Lung (tissue), 12 donors: ENCODE measurements around the gene SLC7A6. TPM values are rescaled to one million over a fixed set of nuclear protein-coding genes. Genes with fewer than 3 reads are reported as not detected.

Experiments
- ATAC-seq: fragments of 200-7000 bp; cut with Tn5 transposase; one replicate; pipeline ENCODE4 v1.9.1; 2020; ENCODE audit warnings: moderate number of reproducible peaks; ENCODE audit not compliant: insufficient read depth, low FRiP score
- DNase-seq, 3 donors: peaks; one replicate each; pipeline ENCODE4 v3.0.0-alpha.2; 2013 to 2017
- H3K27ac ChIP-seq, 2 donors: one replicate each; pipeline ENCODE4 v1.5.1; 2013; ENCODE audit warnings: mild to moderate bottlenecking in 2 of 2, moderate library complexity in 2 of 2, control low read depth in 1 of 2, inconsistent platforms in 1 of 2, low read depth in 1 of 2, low read length in 1 of 2
- H3K27me3 ChIP-seq, 3 donors: one replicate each; pipeline ENCODE4 v1.5.1; 2013; ENCODE audit warnings: low read length in 2 of 3; ENCODE audit not compliant: control insufficient read depth in 3 of 3, insufficient read depth in 3 of 3
- H3K36me3 ChIP-seq, 4 donors: one replicate each; pipeline ENCODE4 v1.5.1; 2013; ENCODE audit warnings: low read length in 4 of 4, mild to moderate bottlenecking in 1 of 4, moderate library complexity in 1 of 4; ENCODE audit not compliant: control insufficient read depth in 4 of 4, insufficient read depth in 4 of 4
- H3K4me1 ChIP-seq, 5 donors: one replicate each; pipeline ENCODE4 v1.5.1; 2013; ENCODE audit warnings: low read length in 5 of 5, mild to moderate bottlenecking in 2 of 5, moderate library complexity in 1 of 5; ENCODE audit not compliant: control insufficient read depth in 5 of 5, insufficient read depth in 5 of 5
- H3K4me3 ChIP-seq: one replicate; pipeline ENCODE4 v1.5.1; 2013; ENCODE audit warnings: mild to moderate bottlenecking, control low read depth, moderate library complexity
- H3K9ac ChIP-seq, 2 donors: one replicate each; pipeline ENCODE4 v1.5.1; 2013; ENCODE audit warnings: low read length in 2 of 2, control low read depth in 1 of 2; ENCODE audit not compliant: insufficient read depth in 1 of 2
- H3K9me3 ChIP-seq, 4 donors: one replicate each; pipeline ENCODE4 v1.5.1; 2013; ENCODE audit warnings: low read length in 3 of 4, mild to moderate bottlenecking in 1 of 4, moderate library complexity in 1 of 4; ENCODE audit not compliant: control insufficient read depth in 4 of 4, insufficient read depth in 3 of 4
- CTCF ChIP-seq: IDR thresholded peaks from 2 replicates; pipeline ENCODE4 v1.5.1; 2012; ENCODE audit warnings: mild to moderate bottlenecking; ENCODE audit errors: control extremely low read depth, extremely low read depth
- WGBS, 2 donors: extraction: QIAGEN DNeasy Blood & Tissue Kit; methylation state at CpG; one replicate each; pipeline ENCODE4 v1.1.7; 2013; 5-methylcytosine and 5-hydroxymethylcytosine counted together
- polyA plus RNA-seq, 2 donors: library from polyadenylated mRNA; stranded (reverse); fragments of 200-250 nt; gene quantifications; one replicate each; pipeline ENCODE4 v1.2.1, GENCODE V29; 2013
- total RNA-seq, 2 donors: library from RNA; depleted of rRNA in 1 of 2; stranded (reverse); fragments of >200 nt in 1 of 2; gene quantifications; one replicate each; pipeline ENCODE4 v1.2.1, GENCODE V29; 2014 to 2021
- donor health status: control.
- donor health status: control.
- donor health status: Bipolar disorder and iron deficiency.
- donor health status: healthy.
- donor health status: DM: yes; HTN: yes; CAD: no.

SLC7A6 gene
- total and polyA plus RNA-seq, 4 donors: 8.9 to 36.2 (median 20.0) TPM

- H3K27ac ChIP-seq: peak overlapping the region; percentile 45 to 77
- H3K4me1 ChIP-seq: peaks cover 0 to 8% (median 0%) of the 10 kb centered on the region in 5 donors
- no peak for TF ChIP-seq CTCF
- H3K9me3 ChIP-seq: peaks cover 0 to 3% (median 0%) of the 10 kb centered on the region in 4 donors
- H3K4me3 ChIP-seq: no peak overlapping the region
- ATAC-seq: no peak
- H3K36me3 ChIP-seq: peaks cover 0 to 14% (median 5%) of the 10 kb centered on the region in 4 donors
- no peak overlapping the region for H3K9ac ChIP-seq
- DNase-seq: peak in 2 of 3 donors; percentile 11 to 49
- H3K27me3 ChIP-seq: no peaks in the 10 kb centered on the region
- WGBS, 2 donors: 68 to 69% methylated on average over 3 of the region's 3 CpGs
Observed at GRCh38 chr16:68276223-68276622, 11.9 kb downstream of the SLC7A6 start.

- H3K9me3 ChIP-seq: no peaks in the 10 kb centered on the region
- no peak for TF ChIP-seq CTCF
- H3K4me3 ChIP-seq: no peak overlapping the region
- H3K4me1 ChIP-seq: peaks cover 0 to 7% (median 3%) of the 10 kb centered on the region in 5 donors
- DNase-seq (no peak), ATAC-seq (no peak)
- H3K27me3 ChIP-seq: no peaks in the 10 kb centered on the region
- peaks cover 0 to 13% (median 3%) of the 10 kb centered on the region in 4 donors for H3K36me3 ChIP-seq
- WGBS, 2 donors: 83 to 87% methylated on average over 13 of the region's 13 CpGs
- no peak overlapping the region for H3K9ac ChIP-seq
- H3K27ac ChIP-seq: no peak overlapping the region
Observed at GRCh38 chr16:68279726-68280558, 15.6 kb downstream of the SLC7A6 start.

GRCh38 chr16:68281368-68282063, 17.2 kb downstream of the SLC7A6 start:
- Histone ChIP-seq H3K36me3 (peaks cover 0 to 11% (median 3%) of the 10 kb centered on the region in 4 donors), H3K9me3 (no peaks in the 10 kb centered on the region), H3K27me3 (no peaks in the 10 kb centered on the region), H3K27ac (peak overlapping the region in 1 of 2 donors; percentile 71), H3K9ac (no peak overlapping the region), H3K4me3 (no peak overlapping the region), H3K4me1 (peaks cover 0 to 18% (median 3%) of the 10 kb centered on the region in 5 donors)
- ATAC-seq (no peak), DNase-seq (no peak)
- WGBS, 2 donors: 91 to 93% methylated on average over 4 of the region's 4 CpGs
- no peak for TF ChIP-seq CTCF
